ENCODE results near the gene SLC12A4. TPM values are rescaled to one million over a fixed set of nuclear protein-coding genes. Genes with fewer than 3 reads are reported as not detected.

The SLC12A4 gene
- polyA plus RNA-seq, 4 donors: 1.1 to 17.3 (median 7.0) TPM

DNA sequence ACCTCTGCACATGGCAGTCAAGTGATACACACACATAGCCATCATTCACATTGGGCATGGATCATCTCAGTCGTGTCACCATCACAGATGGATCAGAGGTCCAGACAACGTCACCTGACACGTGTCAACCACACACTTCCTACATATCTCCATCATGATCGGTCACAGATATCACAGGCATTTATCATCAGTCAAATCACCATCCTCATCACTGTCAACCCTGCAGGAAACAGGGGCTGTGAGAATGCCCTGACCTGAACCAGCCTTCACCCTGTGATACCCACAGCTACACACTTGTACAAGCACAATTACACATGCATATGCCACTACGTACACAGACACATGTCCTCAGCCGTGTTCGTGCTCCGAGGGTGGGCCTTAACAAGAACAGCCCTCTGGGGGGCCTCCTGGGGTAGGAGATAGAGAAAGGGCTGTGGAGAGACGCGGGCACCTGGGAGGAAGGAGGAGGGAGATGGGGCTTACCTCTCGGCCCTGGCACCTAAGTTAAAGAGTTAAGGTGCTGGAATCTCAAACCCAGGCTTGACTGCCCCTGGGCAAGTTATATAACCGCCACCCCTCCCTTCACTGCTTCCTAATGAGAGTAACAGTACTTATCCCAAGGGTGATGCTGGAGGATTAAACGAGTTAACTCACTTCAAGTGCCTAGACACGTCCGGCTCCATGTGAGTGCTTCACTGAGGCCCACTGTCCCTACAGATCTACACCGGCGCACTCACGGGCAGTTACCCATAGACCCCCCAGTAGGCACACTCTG is 1.1 kb downstream of the SLC12A4 start:
- Histone ChIP-seq H3K36me3 (ENCODE audit: control insufficient read depth in 3 of 3, insufficient read depth in 2 of 3, low read depth in 1 of 3, low read length in 3 of 3) (peaks cover 0 to 28% (median 0%) of the 10 kb centered on the region in 3 donors), H3K27ac (ENCODE audit: low read depth in 1 of 3, low read length in 2 of 3) (peak overlapping the region in 2 of 3 donors; percentile 57 to 95), H3K4me1 (ENCODE audit: control insufficient read depth in 3 of 3, insufficient read depth in 2 of 3, low read depth in 1 of 3, low read length in 2 of 3) (peaks cover 0 to 31% (median 0%) of the 10 kb centered on the region in 3 donors), H3K4me3 (ENCODE audit: low read depth in 1 of 3, low read length in 3 of 3) (peak overlapping the region; percentile 64 to 70 (median 66)), H3K9me3 (ENCODE audit: control insufficient read depth in 2 of 2, insufficient read depth in 1 of 2, low read depth in 1 of 2, low read length in 1 of 2) (no peaks in the 10 kb centered on the region), H3K27me3 (ENCODE audit: control insufficient read depth in 3 of 3, insufficient read depth in 3 of 3, low read length in 3 of 3) (peaks cover 0 to 5% (median 3%) of the 10 kb centered on the region in 3 donors)
- WGBS, 3 donors: 28 to 60% (median 43%) methylated on average over 18 of the region's 18 CpGs
- FAIRE-seq: no peak
- DNase-seq: no peak

GRCh38 chr16:67966549-67967182 is 1.8 kb downstream of the SLC12A4 start:
- Histone ChIP-seq H3K4me3 (ENCODE audit: low read depth in 1 of 3, low read length in 3 of 3) (peak overlapping the region in 1 of 3 donors; percentile 64), H3K27me3 (ENCODE audit: control insufficient read depth in 3 of 3, insufficient read depth in 3 of 3, low read length in 3 of 3) (peaks cover 0 to 5% (median 3%) of the 10 kb centered on the region in 3 donors), H3K9me3 (ENCODE audit: control insufficient read depth in 2 of 2, insufficient read depth in 1 of 2, low read depth in 1 of 2, low read length in 1 of 2) (no peaks in the 10 kb centered on the region), H3K27ac (ENCODE audit: low read depth in 1 of 3, low read length in 2 of 3) (peak overlapping the region in 1 of 3 donors; percentile 14), H3K36me3 (ENCODE audit: control insufficient read depth in 3 of 3, insufficient read depth in 2 of 3, low read depth in 1 of 3, low read length in 3 of 3) (peaks cover 0 to 35% (median 0%) of the 10 kb centered on the region in 3 donors), H3K4me1 (ENCODE audit: control insufficient read depth in 3 of 3, insufficient read depth in 2 of 3, low read depth in 1 of 3, low read length in 2 of 3) (peaks cover 0 to 31% (median 0%) of the 10 kb centered on the region in 3 donors)
- WGBS, 3 donors: 63 to 83% (median 77%) methylated on average over 3 of the region's 3 CpGs
- FAIRE-seq (no peak), DNase-seq (no peak)

- Histone ChIP-seq H3K4me3 (ENCODE audit: low read depth in 1 of 3, low read length in 3 of 3) (no peak overlapping the region), H3K27me3 (ENCODE audit: control insufficient read depth in 3 of 3, insufficient read depth in 3 of 3, low read length in 3 of 3) (peaks cover 0 to 5% (median 3%) of the 10 kb centered on the region in 3 donors), H3K4me1 (ENCODE audit: control insufficient read depth in 3 of 3, insufficient read depth in 2 of 3, low read depth in 1 of 3, low read length in 2 of 3) (peaks cover 0 to 31% (median 0%) of the 10 kb centered on the region in 3 donors), H3K27ac (ENCODE audit: low read depth in 1 of 3, low read length in 2 of 3) (peak overlapping the region in 1 of 3 donors; percentile 15), H3K36me3 (ENCODE audit: control insufficient read depth in 3 of 3, insufficient read depth in 2 of 3, low read depth in 1 of 3, low read length in 3 of 3) (peaks cover 0 to 42% (median 0%) of the 10 kb centered on the region in 3 donors), H3K9me3 (ENCODE audit: control insufficient read depth in 2 of 2, insufficient read depth in 1 of 2, low read depth in 1 of 2, low read length in 1 of 2) (no peaks in the 10 kb centered on the region)
- no peak for DNase-seq
- FAIRE-seq: no peak
- WGBS, 3 donors: 76 to 92% (median 86%) methylated on average over 11 of the region's 11 CpGs
Observed at GRCh38 chr16:67965668-67966548, 2.5 kb downstream of the SLC12A4 start.

DNA sequence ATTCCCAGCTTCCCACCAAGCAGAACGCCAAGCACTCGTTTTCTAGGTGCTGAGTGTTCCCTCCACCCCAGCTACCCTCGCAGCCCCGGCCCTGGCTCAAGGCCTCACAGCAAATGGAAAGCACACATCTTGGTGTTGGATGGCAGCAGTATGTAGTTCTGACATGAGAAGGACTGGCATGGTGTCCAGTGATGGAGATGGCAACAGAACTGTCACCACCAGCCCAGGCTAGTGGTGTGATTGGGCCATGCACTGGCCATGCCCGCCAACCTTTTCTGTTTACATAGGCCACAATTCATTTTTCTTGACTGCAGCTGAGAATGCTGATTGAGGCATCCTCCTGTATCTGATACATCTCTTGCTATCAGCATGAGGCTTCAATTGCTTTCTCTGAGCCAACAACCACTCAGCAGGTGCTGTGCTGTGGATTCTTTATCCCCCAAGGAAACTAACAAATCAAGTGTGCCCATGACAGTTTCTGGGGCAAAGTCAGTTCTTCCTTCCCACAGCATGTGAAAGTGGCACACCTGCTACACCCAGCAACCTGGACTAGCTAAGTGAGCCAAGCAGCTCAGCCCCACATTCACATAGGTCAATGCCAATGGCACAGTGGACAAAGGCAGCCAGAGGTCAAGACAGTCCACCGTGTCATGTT is 3.8 kb downstream of the SLC12A4 start:
- Histone ChIP-seq H3K36me3 (ENCODE audit: control insufficient read depth in 3 of 3, insufficient read depth in 2 of 3, low read depth in 1 of 3, low read length in 3 of 3) (peaks cover 0 to 55% (median 0%) of the 10 kb centered on the region in 3 donors), H3K27ac (ENCODE audit: low read depth in 1 of 3, low read length in 2 of 3) (no peak overlapping the region), H3K9me3 (ENCODE audit: control insufficient read depth in 2 of 2, insufficient read depth in 1 of 2, low read depth in 1 of 2, low read length in 1 of 2) (no peaks in the 10 kb centered on the region), H3K4me3 (ENCODE audit: low read depth in 1 of 3, low read length in 3 of 3) (no peak overlapping the region), H3K4me1 (ENCODE audit: control insufficient read depth in 3 of 3, insufficient read depth in 2 of 3, low read depth in 1 of 3, low read length in 2 of 3) (peaks cover 0 to 31% (median 0%) of the 10 kb centered on the region in 3 donors), H3K27me3 (ENCODE audit: control insufficient read depth in 3 of 3, insufficient read depth in 3 of 3, low read length in 3 of 3) (peaks cover 0 to 3% (median 3%) of the 10 kb centered on the region in 3 donors)
- 81 to 87% (median 86%) methylated on average over 6 of the region's 6 CpGs for WGBS, 3 donors
- FAIRE-seq (no peak), DNase-seq (no peak)

GRCh38 chr16:67963662-67964321 is 4.6 kb downstream of the SLC12A4 start:
- 43 to 62% (median 58%) methylated on average over 32 of the region's 32 CpGs for WGBS, 3 donors
- FAIRE-seq: no peak
- H3K4me3 ChIP-seq (ENCODE audit: low read depth in 1 of 3, low read length in 3 of 3): peak overlapping the region in 1 of 3 donors; percentile 45
- DNase-seq: peak; percentile 20 to 72
- no peaks in the 10 kb centered on the region for H3K9me3 ChIP-seq (ENCODE audit: control insufficient read depth in 2 of 2, insufficient read depth in 1 of 2, low read depth in 1 of 2, low read length in 1 of 2)
- H3K36me3 ChIP-seq (ENCODE audit: control insufficient read depth in 3 of 3, insufficient read depth in 2 of 3, low read depth in 1 of 3, low read length in 3 of 3): peaks cover 0 to 63% (median 0%) of the 10 kb centered on the region in 3 donors
- H3K27ac ChIP-seq (ENCODE audit: low read depth in 1 of 3, low read length in 2 of 3): peak overlapping the region in 1 of 3 donors; percentile 8
- H3K27me3 ChIP-seq (ENCODE audit: control insufficient read depth in 3 of 3, insufficient read depth in 3 of 3, low read length in 3 of 3): peaks cover 0 to 3% (median 0%) of the 10 kb centered on the region in 3 donors
- peaks cover 0 to 31% (median 0%) of the 10 kb centered on the region in 3 donors for H3K4me1 ChIP-seq (ENCODE audit: control insufficient read depth in 3 of 3, insufficient read depth in 2 of 3, low read depth in 1 of 3, low read length in 2 of 3)

DNA sequence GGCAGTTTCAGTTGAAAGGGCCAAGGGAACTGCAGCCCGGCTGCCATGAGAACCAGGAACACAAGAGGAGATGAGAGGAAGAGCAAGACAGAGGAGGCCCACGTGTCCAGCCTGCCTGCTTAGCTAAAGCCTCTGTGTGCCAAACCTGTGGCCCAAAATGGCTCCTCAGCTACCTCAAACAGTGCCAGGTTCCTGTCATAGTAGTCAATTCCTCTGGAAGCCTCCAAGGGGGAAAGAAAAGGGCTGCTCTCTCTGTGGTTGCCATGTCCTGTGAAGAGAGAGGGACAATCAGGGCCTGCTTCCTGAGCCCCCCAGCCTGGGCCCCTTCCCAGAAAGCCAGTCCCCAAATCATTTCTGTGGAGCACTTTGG is 5.2 kb downstream of the SLC12A4 start:
- H3K27ac ChIP-seq (ENCODE audit: low read depth in 1 of 3, low read length in 2 of 3): peak overlapping the region in 1 of 3 donors; percentile 8
- peak overlapping the region in 1 of 3 donors; percentile 45 for H3K4me3 ChIP-seq (ENCODE audit: low read depth in 1 of 3, low read length in 3 of 3)
- peaks cover 0 to 69% (median 0%) of the 10 kb centered on the region in 3 donors for H3K36me3 ChIP-seq (ENCODE audit: control insufficient read depth in 3 of 3, insufficient read depth in 2 of 3, low read depth in 1 of 3, low read length in 3 of 3)
- DNase-seq: no peak
- H3K9me3 ChIP-seq (ENCODE audit: control insufficient read depth in 2 of 2, insufficient read depth in 1 of 2, low read depth in 1 of 2, low read length in 1 of 2): no peaks in the 10 kb centered on the region
- WGBS, 3 donors: 68 to 86% (median 70%) methylated on average over 2 of the region's 2 CpGs
- H3K4me1 ChIP-seq (ENCODE audit: control insufficient read depth in 3 of 3, insufficient read depth in 2 of 3, low read depth in 1 of 3, low read length in 2 of 3): peaks cover 0 to 31% (median 0%) of the 10 kb centered on the region in 3 donors
- FAIRE-seq: no peak
- H3K27me3 ChIP-seq (ENCODE audit: control insufficient read depth in 3 of 3, insufficient read depth in 3 of 3, low read length in 3 of 3): peaks cover 0 to 3% (median 0%) of the 10 kb centered on the region in 3 donors

DNA sequence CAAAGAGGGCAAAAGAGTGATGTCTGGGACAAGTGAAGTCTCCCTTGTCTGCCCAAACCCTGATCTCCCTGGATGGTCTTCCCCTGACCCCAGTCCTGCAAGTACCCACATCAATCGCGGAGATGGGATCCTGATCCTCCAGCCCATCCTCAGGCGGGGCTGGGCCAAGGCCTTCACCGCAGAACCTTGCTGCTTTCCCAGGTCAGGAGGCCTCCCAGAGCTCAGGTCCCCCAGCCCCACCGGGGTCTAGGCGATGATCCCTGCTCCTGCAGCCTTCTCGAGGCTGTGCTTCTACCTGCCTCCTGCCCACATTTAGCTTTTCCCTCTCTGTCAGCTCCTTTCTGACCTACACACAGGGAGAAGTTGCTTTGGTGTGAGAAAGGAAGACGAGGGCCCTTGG is 6.3 kb downstream of the SLC12A4 start:
- H3K27me3 ChIP-seq (ENCODE audit: control insufficient read depth in 3 of 3, insufficient read depth in 3 of 3, low read length in 3 of 3): no peaks in the 10 kb centered on the region
- 76 to 93% (median 83%) methylated on average over 8 of the region's 8 CpGs for WGBS, 3 donors
- peaks cover 0 to 24% (median 0%) of the 10 kb centered on the region in 3 donors for H3K4me1 ChIP-seq (ENCODE audit: control insufficient read depth in 3 of 3, insufficient read depth in 2 of 3, low read depth in 1 of 3, low read length in 2 of 3)
- H3K27ac ChIP-seq (ENCODE audit: low read depth in 1 of 3, low read length in 2 of 3): peak overlapping the region in 1 of 3 donors; percentile 19
- no peak for DNase-seq
- no peaks in the 10 kb centered on the region for H3K9me3 ChIP-seq (ENCODE audit: control insufficient read depth in 2 of 2, insufficient read depth in 1 of 2, low read depth in 1 of 2, low read length in 1 of 2)
- no peak for FAIRE-seq
- H3K36me3 ChIP-seq (ENCODE audit: control insufficient read depth in 3 of 3, insufficient read depth in 2 of 3, low read depth in 1 of 3, low read length in 3 of 3): peaks cover 0 to 78% (median 0%) of the 10 kb centered on the region in 3 donors
- no peak overlapping the region for H3K4me3 ChIP-seq (ENCODE audit: low read depth in 1 of 3, low read length in 3 of 3)

All from small intestine (tissue), 7 donors.